ENCODE measurements around the gene SIRT7.

DNA sequence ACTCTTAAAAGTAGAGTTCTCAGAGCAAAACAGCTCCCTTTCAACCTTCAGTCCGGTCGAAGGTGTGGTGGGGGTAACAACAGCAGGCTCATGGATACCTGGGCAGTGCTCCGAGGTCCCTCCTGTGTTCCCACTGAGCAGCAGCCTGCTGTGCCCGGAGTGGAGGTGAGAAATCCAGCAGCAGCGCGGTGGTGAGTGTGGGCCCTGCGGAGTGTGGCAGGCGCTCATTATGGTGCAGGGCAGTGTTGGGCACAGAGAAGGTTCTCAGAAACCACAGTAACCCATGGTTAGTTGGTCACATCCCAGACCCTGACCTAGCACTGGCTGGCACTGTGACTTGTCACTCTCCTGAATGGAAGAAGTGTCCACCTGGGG lies 52.6 kb downstream of the SIRT7 start:
- TF ChIP-seq, protein P1, sequence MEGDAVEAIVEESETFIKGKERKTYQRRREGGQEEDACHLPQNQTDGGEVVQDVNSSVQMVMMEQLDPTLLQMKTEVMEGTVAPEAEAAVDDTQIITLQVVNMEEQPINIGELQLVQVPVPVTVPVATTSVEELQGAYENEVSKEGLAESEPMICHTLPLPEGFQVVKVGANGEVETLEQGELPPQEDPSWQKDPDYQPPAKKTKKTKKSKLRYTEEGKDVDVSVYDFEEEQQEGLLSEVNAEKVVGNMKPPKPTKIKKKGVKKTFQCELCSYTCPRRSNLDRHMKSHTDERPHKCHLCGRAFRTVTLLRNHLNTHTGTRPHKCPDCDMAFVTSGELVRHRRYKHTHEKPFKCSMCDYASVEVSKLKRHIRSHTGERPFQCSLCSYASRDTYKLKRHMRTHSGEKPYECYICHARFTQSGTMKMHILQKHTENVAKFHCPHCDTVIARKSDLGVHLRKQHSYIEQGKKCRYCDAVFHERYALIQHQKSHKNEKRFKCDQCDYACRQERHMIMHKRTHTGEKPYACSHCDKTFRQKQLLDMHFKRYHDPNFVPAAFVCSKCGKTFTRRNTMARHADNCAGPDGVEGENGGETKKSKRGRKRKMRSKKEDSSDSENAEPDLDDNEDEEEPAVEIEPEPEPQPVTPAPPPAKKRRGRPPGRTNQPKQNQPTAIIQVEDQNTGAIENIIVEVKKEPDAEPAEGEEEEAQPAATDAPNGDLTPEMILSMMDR (conservative IDR thresholded peaks at IDR 0.05 in 1 of 2, IDR thresholded peaks at IDR 0.05 in 1 of 2; ENCODE audit: low read depth in 1 of 2, low read length in 2 of 2), result no peak
- no peak for TF ChIP-seq EZH2 (IDR thresholded peaks at IDR 0.05; ENCODE audit: low read length, missing control alignments)

Data from fibroblast of lung (primary cell).